CD14-positive monocyte (primary cell): ENCODE measurements around the gene FAM222B. TPM values are rescaled to one million over a fixed set of nuclear protein-coding genes. Genes with fewer than 3 reads are reported as not detected.
A peak's percentile ranks its signal among the peaks of the same experiment; 100 is the strongest.

ENCODE experiments used
- DNase-seq, 3 donors: peaks; one replicate each; pipeline ENCODE4 v3.0.0-alpha.2; 2011 to 2022
- H2AFZ ChIP-seq: 2 replicates; pipeline ENCODE4 v1.6.0; 2012; ENCODE audit warnings: mild to moderate bottlenecking, low read depth, low read length, inconsistent platforms; ENCODE audit not compliant: insufficient read depth, poor library complexity, severe bottlenecking
- H3K27ac ChIP-seq, 2 donors: 1 replicate in 1 of 2; 2 replicates in 1 of 2; pipeline ENCODE4 v1.5.1; 2012 to 2013; ENCODE audit warnings: low read length in 2 of 2, control low read depth in 1 of 2, inconsistent platforms in 1 of 2, low read depth in 1 of 2, mild to moderate bottlenecking in 1 of 2
- H3K27me3 ChIP-seq, 2 donors: one replicate each; pipeline versions ENCODE4 v1.6.0 to v1.6.1; 2011 to 2013; ENCODE audit warnings: low read length in 2 of 2; ENCODE audit not compliant: control insufficient read depth in 2 of 2, insufficient read depth in 2 of 2
- H3K36me3 ChIP-seq, 2 donors: replicated peaks in 1 of 2; 1 replicate in 1 of 2; 2 replicates in 1 of 2; pipeline versions ENCODE4 v1.5.1 to v1.6.1; 2012 to 2013; ENCODE audit warnings: low read length in 2 of 2, control low read depth in 1 of 2, inconsistent platforms in 1 of 2, mild to moderate bottlenecking in 1 of 2; ENCODE audit not compliant: insufficient read depth in 2 of 2, control insufficient read depth in 1 of 2
- H3K4me1 ChIP-seq, 2 donors: 1 replicate in 1 of 2; 2 replicates in 1 of 2; pipeline versions ENCODE4 v1.5.1 to v1.6.1; 2012 to 2013; ENCODE audit warnings: low read length in 2 of 2, control low read depth in 1 of 2, inconsistent platforms in 1 of 2, mild to moderate bottlenecking in 1 of 2, moderate library complexity in 1 of 2; ENCODE audit not compliant: insufficient read depth in 2 of 2, control insufficient read depth in 1 of 2
- H3K4me2 ChIP-seq: replicated peaks from 2 replicates; pipeline ENCODE3; 2012; ENCODE audit warnings: low read length, moderate library complexity, mild to moderate bottlenecking; ENCODE audit not compliant: poor library complexity, severe bottlenecking; ENCODE audit errors: extremely low read depth
- H3K4me3 ChIP-seq, 3 experiments: fragments of 200-600 bp in 1 of 3; sonication (generic) in 1 of 3; replicated peaks in 1 of 3; 1 replicate in 2 of 3; 2 replicates in 1 of 3; pipeline ENCODE4 v1.5.1; 2011 to 2013; ENCODE audit warnings: low read length in 3 of 3, mild to moderate bottlenecking in 3 of 3, control low read depth in 2 of 3, low read depth in 2 of 3, inconsistent platforms in 1 of 3, moderate library complexity in 1 of 3
- H3K79me2 ChIP-seq: 2 replicates; pipeline ENCODE4 v1.6.0; 2012; ENCODE audit warnings: mild to moderate bottlenecking, control low read depth, inconsistent platforms, low read length, moderate library complexity; ENCODE audit not compliant: insufficient read depth
- H3K9ac ChIP-seq: 2 replicates; pipeline ENCODE4 v1.6.0; 2017; ENCODE audit warnings: low read length, mild to moderate bottlenecking; ENCODE audit not compliant: insufficient read depth, poor library complexity, severe bottlenecking
- H3K9me3 ChIP-seq, 2 donors: replicated peaks in 1 of 2; 1 replicate in 1 of 2; 2 replicates in 1 of 2; pipeline versions ENCODE4 v1.5.1 to v1.6.1; 2012 to 2013; ENCODE audit warnings: low read length in 2 of 2, control low read depth in 1 of 2; ENCODE audit not compliant: control insufficient read depth in 1 of 2, insufficient read depth in 1 of 2
- H4K20me1 ChIP-seq: 2 replicates; pipeline ENCODE4 v1.6.0; 2012; ENCODE audit warnings: mild to moderate bottlenecking, low read length, control low read depth, moderate library complexity; ENCODE audit not compliant: insufficient read depth
- H3K27ac Mint-ChIP-seq, 7 donors: one replicate each; pipeline ENCODE4 v1.8.0; 2020; ENCODE audit warnings: mild to moderate bottlenecking in 7 of 7, mixed read lengths in 7 of 7, moderate library complexity in 6 of 7, inconsistent platforms in 2 of 7
- H3K27me3 Mint-ChIP-seq, 3 donors: one replicate each; pipeline ENCODE4 v1.8.0; 2021 to 2022; ENCODE audit warnings: low read depth in 3 of 3, mild to moderate bottlenecking in 3 of 3, mixed read lengths in 3 of 3, moderate library complexity in 3 of 3, inconsistent platforms in 1 of 3
- H3K36me3 Mint-ChIP-seq, 2 donors: one replicate each; pipeline ENCODE4 v1.8.0; 2020; ENCODE audit warnings: mixed read lengths in 2 of 2, inconsistent platforms in 1 of 2, mild to moderate bottlenecking in 1 of 2
- H3K4me1 Mint-ChIP-seq: one replicate; pipeline ENCODE4 v1.8.0; 2020; ENCODE audit warnings: mild to moderate bottlenecking, mixed read lengths
- H3K4me3 Mint-ChIP-seq, 2 donors: one replicate each; pipeline ENCODE4 v1.8.0; 2020; ENCODE audit warnings: mild to moderate bottlenecking in 2 of 2, mixed read lengths in 2 of 2, moderate library complexity in 1 of 2
- H3K9me3 Mint-ChIP-seq, 7 donors: one replicate each; pipeline ENCODE4 v1.8.0; 2020 to 2022; ENCODE audit warnings: mixed read lengths in 7 of 7, mild to moderate bottlenecking in 6 of 7, moderate library complexity in 6 of 7, inconsistent platforms in 2 of 7
- WGBS: methylation state at CpG from one replicate; pipeline ENCODE4 v1.1.5; 2013; ENCODE audit warnings: missing lambda C conversion rate; ENCODE audit not compliant: insufficient coverage; 5-methylcytosine and 5-hydroxymethylcytosine counted together
- intact Hi-C, 2 donors: fragments of 100-400 bp; cut with micrococcal nuclease; formaldehyde crosslinking; loops; one replicate each; pipeline versions ENCODE4 v1.15.0 to v1.15.1; 2023
- polyA plus RNA-seq, 3 donors: library from polyadenylated mRNA; depleted of rRNA in 1 of 3; unstranded in 2 of 3; stranded (reverse) in 1 of 3; fragments of 300-500 nt in 2 of 3; fragments of >200 nt in 1 of 3; fragmentation: Illumina TruSeq in 2 of 3; gene quantifications; 1 replicate in 2 of 3; 2 replicates in 1 of 3; pipeline ENCODE4 v1.2.3, GENCODE V29; 2012 to 2021
- TF ChIP-seq, protein P1 (sequence below): fragments of 200-600 bp; IDR thresholded peaks from one replicate; pipeline ENCODE4 v1.8.0; 2022; ENCODE audit warnings: antibody characterized with exemption, mild to moderate bottlenecking

FAM222B gene
- polyA plus RNA-seq, 3 donors: 1.5 to 8.6 (median 1.9) TPM

DNA sequence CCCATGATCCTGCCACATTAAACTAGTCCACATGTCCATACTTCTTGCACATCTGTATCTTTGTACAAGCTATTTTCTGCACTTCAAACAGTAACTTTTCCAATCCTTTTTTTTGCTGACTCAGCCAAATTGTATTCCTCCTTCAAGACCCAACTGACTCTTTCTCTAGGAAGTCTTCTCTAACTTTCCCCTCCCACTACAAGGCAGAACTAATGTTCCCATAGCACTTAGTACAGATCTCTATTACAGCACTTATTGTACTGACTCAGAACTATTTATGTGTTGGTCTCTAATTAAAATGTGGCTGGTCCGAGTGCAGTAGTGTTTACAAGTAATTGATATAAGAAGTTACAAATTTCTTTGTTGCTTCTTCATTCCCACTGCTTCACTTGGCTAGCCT lies 8.2 kb downstream of the FAM222B start:
- Histone ChIP-seq H3K9ac (no peak overlapping the region), H3K36me3 (peaks cover 0 to 16% of the 10 kb centered on the region in 2 donors), H3K4me1 (no peaks in the 10 kb centered on the region), H3K27ac (no peak overlapping the region), H2AFZ (no peak overlapping the region), H3K4me3 (no peak overlapping the region), H3K27me3 (no peaks in the 10 kb centered on the region), H3K9me3 (no peaks in the 10 kb centered on the region), H3K79me2 (peaks cover 20% of the 10 kb centered on the region), H4K20me1 (no peaks in the 10 kb centered on the region), H3K4me2 (no peak overlapping the region)
- Mint-ChIP-seq H3K4me3 (no peak overlapping the region), H3K9me3 (peaks cover 0 to 3% (median 0%) of the 10 kb centered on the region in 7 donors), H3K4me1 (peaks cover 2% of the 10 kb centered on the region), H3K27me3 (no peaks in the 10 kb centered on the region), H3K27ac (no peak overlapping the region), H3K36me3 (peaks cover 19 to 30% of the 10 kb centered on the region in 2 donors)
- DNase-seq: no peak
- no CpG with 5 or more reads among the region's 1 CpG for WGBS
- intact Hi-C loops: loop anchor here in 1 of 2 donors (10.0 kb wide), 1 partner anchor 70 kb away; no protein-coding TSS in a partner anchor
- TF ChIP-seq, protein P1, sequence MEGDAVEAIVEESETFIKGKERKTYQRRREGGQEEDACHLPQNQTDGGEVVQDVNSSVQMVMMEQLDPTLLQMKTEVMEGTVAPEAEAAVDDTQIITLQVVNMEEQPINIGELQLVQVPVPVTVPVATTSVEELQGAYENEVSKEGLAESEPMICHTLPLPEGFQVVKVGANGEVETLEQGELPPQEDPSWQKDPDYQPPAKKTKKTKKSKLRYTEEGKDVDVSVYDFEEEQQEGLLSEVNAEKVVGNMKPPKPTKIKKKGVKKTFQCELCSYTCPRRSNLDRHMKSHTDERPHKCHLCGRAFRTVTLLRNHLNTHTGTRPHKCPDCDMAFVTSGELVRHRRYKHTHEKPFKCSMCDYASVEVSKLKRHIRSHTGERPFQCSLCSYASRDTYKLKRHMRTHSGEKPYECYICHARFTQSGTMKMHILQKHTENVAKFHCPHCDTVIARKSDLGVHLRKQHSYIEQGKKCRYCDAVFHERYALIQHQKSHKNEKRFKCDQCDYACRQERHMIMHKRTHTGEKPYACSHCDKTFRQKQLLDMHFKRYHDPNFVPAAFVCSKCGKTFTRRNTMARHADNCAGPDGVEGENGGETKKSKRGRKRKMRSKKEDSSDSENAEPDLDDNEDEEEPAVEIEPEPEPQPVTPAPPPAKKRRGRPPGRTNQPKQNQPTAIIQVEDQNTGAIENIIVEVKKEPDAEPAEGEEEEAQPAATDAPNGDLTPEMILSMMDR: no peak

DNA sequence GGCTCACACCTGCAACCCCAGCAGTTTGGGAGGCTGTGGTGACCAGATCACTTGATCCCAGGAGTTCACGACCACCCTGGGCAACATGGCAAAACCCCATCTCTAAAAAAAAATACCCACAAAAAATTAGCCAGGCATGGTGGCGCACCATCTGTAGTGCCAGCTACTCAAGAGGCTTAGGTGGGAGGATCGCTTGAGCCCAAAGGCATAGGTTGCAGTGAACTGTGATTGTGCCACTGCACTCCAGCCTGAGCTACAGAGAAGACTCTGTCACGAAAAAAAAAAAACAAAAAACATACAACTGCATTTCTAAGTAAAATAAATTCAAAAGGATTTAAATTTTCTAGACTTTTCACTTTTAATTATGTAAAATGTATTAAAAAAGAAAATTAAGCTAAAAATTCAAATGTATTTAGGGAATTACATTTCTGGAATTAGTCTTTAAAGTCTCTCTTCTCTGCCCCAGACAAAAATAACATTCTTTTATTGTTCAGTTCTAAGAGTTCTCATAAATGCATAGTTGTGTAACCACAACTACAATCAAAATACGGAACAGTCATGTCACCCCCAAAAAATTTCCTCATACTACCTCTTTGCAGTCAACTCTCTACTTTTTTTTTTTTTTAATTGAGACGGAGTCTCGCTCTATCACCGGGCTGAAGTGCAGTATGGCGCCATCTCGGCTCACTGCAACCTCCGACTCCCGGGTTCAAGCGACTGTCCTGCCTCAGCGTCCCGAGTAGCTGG lies 14.1 kb downstream of the FAM222B start:
- 69% methylated on average over 13 of the region's 15 CpGs for WGBS
- TF ChIP-seq, protein P1: no peak
- Mint-ChIP-seq H3K4me1 (peaks cover 8% of the 10 kb centered on the region), H3K36me3 (peaks cover 14 to 29% of the 10 kb centered on the region in 2 donors), H3K27me3 (no peaks in the 10 kb centered on the region), H3K27ac (no peak overlapping the region), H3K9me3 (peaks cover 0 to 3% (median 0%) of the 10 kb centered on the region in 7 donors), H3K4me3 (no peak overlapping the region)
- Histone ChIP-seq H3K36me3 (peaks cover 0 to 6% of the 10 kb centered on the region in 2 donors), H3K4me3 (no peak overlapping the region), H3K9me3 (no peaks in the 10 kb centered on the region), H3K4me2 (no peak overlapping the region), H2AFZ (no peak overlapping the region), H3K27me3 (no peaks in the 10 kb centered on the region), H4K20me1 (no peaks in the 10 kb centered on the region), H3K79me2 (peaks cover 4% of the 10 kb centered on the region), H3K27ac (no peak overlapping the region), H3K9ac (no peak overlapping the region), H3K4me1 (peaks cover 0 to 5% of the 10 kb centered on the region in 2 donors)
- intact Hi-C loops: no loop called here
- DNase-seq: peak in 2 of 3 donors; percentile 14 to 18
